Muscle layer of duodenum (tissue), 2 donors: Measurements from ENCODE around the gene AURKB.

Source experiments
- H3K27ac ChIP-seq: one replicate; pipeline ENCODE4 v1.7.0; 2013; ENCODE audit warnings: mild to moderate bottlenecking, low read length
- H3K27me3 ChIP-seq: one replicate; pipeline ENCODE4 v1.7.0; 2013; ENCODE audit warnings: low read depth, mild to moderate bottlenecking, control low read depth, low read length
- H3K36me3 ChIP-seq, 2 donors: one replicate each; pipeline ENCODE4 v1.7.0; 2013; ENCODE audit warnings: low read length in 2 of 2, control low read depth in 1 of 2, mild to moderate bottlenecking in 1 of 2; ENCODE audit not compliant: insufficient read depth in 2 of 2, control insufficient read depth in 1 of 2
- H3K4me1 ChIP-seq, 2 donors: one replicate each; pipeline ENCODE4 v1.7.0; 2013; ENCODE audit warnings: low read length in 2 of 2, mild to moderate bottlenecking in 2 of 2, control low read depth in 1 of 2, moderate library complexity in 1 of 2; ENCODE audit not compliant: insufficient read depth in 2 of 2, control insufficient read depth in 1 of 2
- H3K4me3 ChIP-seq, 2 donors: one replicate each; pipeline ENCODE4 v1.7.0; 2013; ENCODE audit warnings: low read length in 2 of 2, low read depth in 1 of 2, mild to moderate bottlenecking in 1 of 2
- H3K9me3 ChIP-seq, 2 donors: one replicate each; pipeline ENCODE4 v1.7.0; 2013; ENCODE audit warnings: low read length in 2 of 2, control low read depth in 1 of 2, mild to moderate bottlenecking in 1 of 2; ENCODE audit not compliant: control insufficient read depth in 1 of 2
- donor health status: healthy.

The AURKB gene

GRCh38 chr17:8158267-8159031 is 51.9 kb downstream of the AURKB start:
- Histone ChIP-seq H3K36me3 (peaks cover 15 to 41% of the 10 kb centered on the region in 2 donors), H3K9me3 (no peaks in the 10 kb centered on the region), H3K27me3 (no peaks in the 10 kb centered on the region), H3K27ac (peak overlapping the region; percentile 85), H3K4me3 (no peak overlapping the region), H3K4me1 (peaks cover 13 to 43% of the 10 kb centered on the region in 2 donors)

GRCh38 chr17:8156246-8156992 is 54.0 kb downstream of the AURKB start:
- Histone ChIP-seq H3K36me3 (peaks cover 15 to 39% of the 10 kb centered on the region in 2 donors), H3K9me3 (no peaks in the 10 kb centered on the region), H3K4me1 (peaks cover 15 to 41% of the 10 kb centered on the region in 2 donors), H3K27me3 (no peaks in the 10 kb centered on the region), H3K27ac (peak overlapping the region; percentile 100), H3K4me3 (peak overlapping the region; percentile 91 to 98)

GRCh38 chr17:8155996-8156245 is 54.5 kb downstream of the AURKB start:
- Histone ChIP-seq H3K9me3 (no peaks in the 10 kb centered on the region), H3K4me3 (peak overlapping the region; percentile 91 to 98), H3K27ac (peak overlapping the region; percentile 100), H3K27me3 (no peaks in the 10 kb centered on the region), H3K36me3 (peaks cover 11 to 36% of the 10 kb centered on the region in 2 donors), H3K4me1 (peaks cover 10 to 36% of the 10 kb centered on the region in 2 donors)

GRCh38 chr17:8155231-8155995 is 55.0 kb downstream of the AURKB start:
- H3K27ac ChIP-seq: peak overlapping the region; percentile 100
- H3K36me3 ChIP-seq: peaks cover 12 to 38% of the 10 kb centered on the region in 2 donors
- H3K9me3 ChIP-seq: no peaks in the 10 kb centered on the region
- H3K4me3 ChIP-seq: peak overlapping the region; percentile 91 to 98
- H3K27me3 ChIP-seq: no peaks in the 10 kb centered on the region
- H3K4me1 ChIP-seq: peaks cover 13 to 36% of the 10 kb centered on the region in 2 donors
